SK-N-SH (cell line): Measurements from ENCODE around the gene SDF4. TPM values are rescaled to one million over a fixed set of nuclear protein-coding genes. Genes with fewer than 3 reads are reported as not detected.

Experiments
- CTCF ChIA-PET: fragments of 300-600, 350-600 bp; formaldehyde crosslinking; extraction: SDS; loops from one replicate; lab custom pipeline; 2021; lab: Yijun Ruan, JAX
- POLR2A ChIA-PET: fragments of 350-600 bp; sonication (Branson Sonifier 250); formaldehyde crosslinking; extraction: SDS; loops from one replicate; lab custom pipeline; 2020; ENCODE audit warnings: antibody characterized with exemption, inconsistent platforms; lab: Yijun Ruan, JAX
- DNase-seq: peaks from one replicate; pipeline ENCODE4 v3.0.0; 2012
- H2AFZ ChIP-seq: fragments of 200-600 bp; sonication (generic); 2 replicates; pipeline ENCODE4 v1.8.1; 2016; ENCODE audit warnings: antibody characterized with exemption, mild to moderate bottlenecking, low read depth
- H3F3A ChIP-seq: fragments of 200-600 bp; sonication (generic); replicated peaks from 2 replicates; pipeline ENCODE3; 2016; ENCODE audit warnings: antibody characterized with exemption, mild to moderate bottlenecking; ENCODE audit not compliant: insufficient read depth
- H3K27ac ChIP-seq, 2 experiments: fragments of 200-500 bp in 1 of 2; fragments of 200-600 bp in 1 of 2; sonication (Bioruptor generic) in 1 of 2; sonication (generic), shearing (Covaris generic) in 1 of 2; 2 replicates each; pipeline versions ENCODE4 v1.5.1 to v1.6.1; 2014 to 2016; ENCODE audit warnings: low read depth in 2 of 2, inconsistent platforms in 1 of 2, low read length in 1 of 2, mild to moderate bottlenecking in 1 of 2, mixed read lengths in 1 of 2
- H3K27me3 ChIP-seq: fragments of 200-600 bp; sonication (generic), shearing (Covaris generic); 2 replicates; pipeline ENCODE4 v1.6.1; 2016; ENCODE audit warnings: mixed run types; ENCODE audit not compliant: insufficient read depth
- H3K36me3 ChIP-seq, 2 experiments: fragments of 200-500 bp in 1 of 2; fragments of 200-600 bp in 1 of 2; sonication (Bioruptor generic) in 1 of 2; sonication (generic) in 1 of 2; replicated peaks in 1 of 2; 2 replicates each; pipeline versions ENCODE3 to v1.5.1; 2014 to 2016; ENCODE audit warnings: low read length in 1 of 2, mild to moderate bottlenecking in 1 of 2; ENCODE audit not compliant: insufficient read depth in 2 of 2, control insufficient read depth in 1 of 2
- H3K4me1 ChIP-seq, 2 experiments: fragments of 200-500 bp in 1 of 2; fragments of 200-600 bp in 1 of 2; sonication (Bioruptor generic) in 1 of 2; sonication (generic), shearing (Covaris generic) in 1 of 2; 2 replicates each; pipeline versions ENCODE4 v1.5.1 to v1.6.1; 2014 to 2016; ENCODE audit warnings: low read depth in 1 of 2, low read length in 1 of 2, mixed run types in 1 of 2; ENCODE audit not compliant: insufficient read depth in 2 of 2, control insufficient read depth in 1 of 2
- H3K4me2 ChIP-seq: fragments of 200-600 bp; sonication (generic), shearing (Covaris generic); 2 replicates; pipeline ENCODE4 v1.6.1; 2017; ENCODE audit warnings: mixed run types
- H3K4me3 ChIP-seq, 2 experiments: fragments of 200-500 bp in 1 of 2; fragments of 200-600 bp in 1 of 2; sonication (Bioruptor generic) in 1 of 2; sonication (generic), shearing (Covaris generic) in 1 of 2; 2 replicates each; pipeline versions ENCODE4 v1.5.1 to v1.8.1; 2014 to 2016; ENCODE audit warnings: low read depth in 2 of 2, inconsistent platforms in 1 of 2, low read length in 1 of 2, mild to moderate bottlenecking in 1 of 2, mixed read lengths in 1 of 2, moderate library complexity in 1 of 2
- H3K79me2 ChIP-seq: fragments of 200-600 bp; sonication (generic); 2 replicates; pipeline ENCODE4 v1.8.1; 2017; ENCODE audit warnings: mild to moderate bottlenecking; ENCODE audit not compliant: insufficient read depth
- H3K9ac ChIP-seq: fragments of 200-600 bp; sonication (generic); 2 replicates; pipeline ENCODE4 v1.6.1; 2017; ENCODE audit warnings: mixed run types
- H3K9me2 ChIP-seq: fragments of 200-600 bp; sonication (generic); 2 replicates; pipeline ENCODE4 v1.6.1; 2017; ENCODE audit warnings: mixed run types
- H3K9me3 ChIP-seq: fragments of 200-600 bp; sonication (generic); 2 replicates; pipeline ENCODE4 v1.6.1; 2017; ENCODE audit warnings: mixed run types, mild to moderate bottlenecking, moderate library complexity
- H4K20me1 ChIP-seq: fragments of 200-600 bp; sonication (generic); 2 replicates; pipeline ENCODE4 v1.6.1; 2017; ENCODE audit warnings: mild to moderate bottlenecking, mixed run types; ENCODE audit not compliant: insufficient read depth
- CHD2 ChIP-seq: fragments of 150-350 bp; IDR thresholded peaks from 2 replicates; pipeline ENCODE4 v1.6.1; 2018; ENCODE audit warnings: low read length; ENCODE audit not compliant: partially characterized antibody
- EZH2phosphoT487 ChIP-seq: fragments of 200-600 bp; sonication (generic); IDR thresholded peaks from 2 replicates; pipeline ENCODE4 v1.6.1; 2017; ENCODE audit warnings: low read depth, mixed run types, mild to moderate bottlenecking, antibody characterized with exemption, moderate library complexity, borderline replicate concordance
- GABPA ChIP-seq: IDR thresholded peaks from 2 replicates; pipeline ENCODE4 v1.4.0; 2012; ENCODE audit warnings: low read depth, mild to moderate bottlenecking
- GATA2 ChIP-seq: sonication (generic); formaldehyde crosslinking; IDR thresholded peaks from 2 replicates; pipeline ENCODE4 v1.5.0; 2020; ENCODE audit warnings: mild to moderate bottlenecking, missing genetic modification reagents
- JUND ChIP-seq: IDR thresholded peaks from 2 replicates; pipeline ENCODE4 v1.4.0; 2012
- MEF2A ChIP-seq: IDR thresholded peaks from 2 replicates; pipeline ENCODE4 v1.4.0; 2012; ENCODE audit warnings: low read depth, borderline replicate concordance
- MXI1 ChIP-seq: IDR thresholded peaks from 2 replicates; pipeline ENCODE4 v1.6.1; 2012; ENCODE audit warnings: mild to moderate bottlenecking, low read depth, low read length, improper control_type of control experiment
- NFIC ChIP-seq: IDR thresholded peaks from 2 replicates; pipeline ENCODE4 v1.4.0; 2012; ENCODE audit warnings: borderline replicate concordance
- NRF1 ChIP-seq: IDR thresholded peaks from 2 replicates; pipeline ENCODE4 v1.6.1; 2012; ENCODE audit warnings: low read depth, mild to moderate bottlenecking, low read length
- POLR2AphosphoS5 ChIP-seq: IDR thresholded peaks from 2 replicates; pipeline ENCODE4 v1.6.1; 2012; ENCODE audit warnings: low read depth, low read length
- RXRA ChIP-seq: IDR thresholded peaks from 2 replicates; pipeline ENCODE4 v1.4.0; 2012; ENCODE audit warnings: low read depth, mild to moderate bottlenecking, borderline replicate concordance
- SIN3A ChIP-seq: IDR thresholded peaks from 2 replicates; pipeline ENCODE4 v1.6.1; 2012; ENCODE audit warnings: low read depth, mild to moderate bottlenecking, low read length, moderate library complexity, borderline replicate concordance
- TAF1 ChIP-seq: IDR thresholded peaks from 2 replicates; pipeline ENCODE4 v1.6.1; 2012; ENCODE audit warnings: low read depth, mild to moderate bottlenecking, low read length, moderate library complexity, borderline replicate concordance
- TCF12 ChIP-seq: IDR thresholded peaks from 2 replicates; pipeline ENCODE4 v1.4.0; 2012
- TEAD4 ChIP-seq: IDR thresholded peaks from 2 replicates; pipeline ENCODE4 v1.4.0; 2012; ENCODE audit warnings: mild to moderate bottlenecking, borderline replicate concordance; ENCODE audit not compliant: insufficient read depth
- whole genome bisulfite sequencing: methylation state at CpG from one replicate; pipeline ENCODE4 v1.1.6; 2017; ENCODE audit warnings: low lambda C conversion rate; 5-methylcytosine and 5-hydroxymethylcytosine counted together
- polyA plus RNA-seq, 3 experiments: library from polyadenylated mRNA; depleted of rRNA; stranded (reverse); fragments of >200 nt; gene quantifications; 2 replicates each; pipeline ENCODE4 v1.2.3, GENCODE V29; 2012
- TF ChIP-seq, protein P1 (sequence below): fragments of 150-350 bp; IDR thresholded peaks from 2 replicates; pipeline ENCODE4 v1.6.1; 2016; ENCODE audit warnings: mild to moderate bottlenecking, low read depth, low read length
- TF ChIP-seq, protein P2 (sequence below): fragments of 200-600 bp; sonication (generic); IDR thresholded peaks from 2 replicates; pipeline ENCODE4 v1.6.1; 2017; ENCODE audit warnings: antibody characterized with exemption, mild to moderate bottlenecking, moderate library complexity
- TF ChIP-seq, protein P3 (sequence below): IDR thresholded peaks from 2 replicates; pipeline ENCODE4 v1.4.0; 2012; ENCODE audit warnings: low read depth, borderline replicate concordance

SDF4 gene
- polyA plus RNA-seq, 1 of the 3 experiments (the other 2 are of a cell fraction) = 265 TPM

DNA sequence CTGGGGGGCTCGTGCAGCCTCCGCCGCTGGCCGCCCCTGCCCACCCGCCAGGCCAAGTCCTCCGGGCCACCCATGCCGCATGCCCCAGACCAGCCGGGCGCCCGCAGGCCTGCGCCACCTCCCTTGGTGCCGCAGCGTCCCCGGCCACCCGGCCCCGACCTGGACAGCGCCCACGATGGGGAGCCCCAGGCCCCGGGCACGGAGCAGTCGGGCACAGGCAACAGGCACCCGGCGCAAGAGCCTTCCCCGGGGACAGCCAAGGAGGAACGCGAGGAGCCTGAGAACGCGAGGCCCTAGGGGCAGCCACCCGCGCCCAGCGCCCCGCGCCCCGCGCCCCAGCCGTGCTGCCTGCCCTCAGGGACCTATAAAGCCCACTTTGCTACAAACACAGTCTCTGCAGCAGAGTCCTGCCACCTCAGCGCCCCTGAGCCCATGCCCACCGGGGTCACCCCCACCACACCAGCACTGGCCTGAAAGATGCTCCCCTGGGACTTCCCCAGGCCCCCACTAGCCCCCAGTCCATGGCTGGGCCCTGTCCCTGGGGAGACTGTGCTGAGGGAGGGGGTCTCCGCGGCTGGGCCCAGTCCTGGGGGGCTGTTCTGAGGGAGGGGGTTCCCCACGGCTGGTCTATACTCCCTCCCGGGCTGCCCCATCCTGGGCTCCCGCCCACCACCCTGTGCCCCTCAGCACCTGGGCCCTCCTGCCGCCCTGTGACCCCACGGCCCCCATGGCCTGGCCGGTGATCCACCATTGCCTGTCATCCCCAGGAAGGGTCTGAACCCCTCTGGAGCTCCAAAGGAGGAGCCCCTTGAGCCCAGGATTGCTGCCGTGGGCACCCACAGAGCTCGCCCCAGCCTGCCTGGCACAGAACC, 34.0 kb downstream of the SDF4 start:
- H3K4me2 ChIP-seq = no peak overlapping the region
- H3K79me2 ChIP-seq = no peaks in the 10 kb centered on the region
- H3K9me3 ChIP-seq = no peaks in the 10 kb centered on the region
- no peak overlapping the region for H3K9ac ChIP-seq
- no peaks in the 10 kb centered on the region for H4K20me1 ChIP-seq
- no peaks in the 10 kb centered on the region for H3K27me3 ChIP-seq
- ChIA-PET POLR2A (no interaction called here), CTCF (interaction anchor here (2.2 kb wide), 1 partner anchor 75 kb away, joined by 5 read pairs; no protein-coding TSS in a partner anchor)
- DNase-seq = peak; percentile 39
- 40% methylated on average over 6 of the region's 48 CpGs for WGBS
- H3K36me3 ChIP-seq = no peaks in the 10 kb centered on the region
- H2AFZ ChIP-seq = no peak overlapping the region
- no peak overlapping the region for H3K4me3 ChIP-seq
- no peak overlapping the region for H3K27ac ChIP-seq
- H3K9me2 ChIP-seq = no peaks in the 10 kb centered on the region
- no peaks in the 10 kb centered on the region for H3F3A ChIP-seq
- H3K4me1 ChIP-seq = no peaks in the 10 kb centered on the region
- no peak for TF ChIP-seq JUND
- TF ChIP-seq POLR2AphosphoS5 = no peak
- TF ChIP-seq TAF1 = no peak
- TF ChIP-seq, protein P1, sequence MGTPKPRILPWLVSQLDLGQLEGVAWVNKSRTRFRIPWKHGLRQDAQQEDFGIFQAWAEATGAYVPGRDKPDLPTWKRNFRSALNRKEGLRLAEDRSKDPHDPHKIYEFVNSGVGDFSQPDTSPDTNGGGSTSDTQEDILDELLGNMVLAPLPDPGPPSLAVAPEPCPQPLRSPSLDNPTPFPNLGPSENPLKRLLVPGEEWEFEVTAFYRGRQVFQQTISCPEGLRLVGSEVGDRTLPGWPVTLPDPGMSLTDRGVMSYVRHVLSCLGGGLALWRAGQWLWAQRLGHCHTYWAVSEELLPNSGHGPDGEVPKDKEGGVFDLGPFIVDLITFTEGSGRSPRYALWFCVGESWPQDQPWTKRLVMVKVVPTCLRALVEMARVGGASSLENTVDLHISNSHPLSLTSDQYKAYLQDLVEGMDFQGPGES = no peak
- TF ChIP-seq TCF12 = no peak
- TF ChIP-seq NRF1 = no peak
- no peak for TF ChIP-seq MEF2A
- no peak for TF ChIP-seq SIN3A
- TF ChIP-seq EZH2phosphoT487 = no peak
- no peak for TF ChIP-seq GABPA
- TF ChIP-seq CHD2 = no peak
- no peak for TF ChIP-seq TEAD4
- no peak for TF ChIP-seq GATA2 (CRISPR knock-in tag)
- TF ChIP-seq MXI1 = no peak
- TF ChIP-seq RXRA = no peak
- TF ChIP-seq, protein P2, sequence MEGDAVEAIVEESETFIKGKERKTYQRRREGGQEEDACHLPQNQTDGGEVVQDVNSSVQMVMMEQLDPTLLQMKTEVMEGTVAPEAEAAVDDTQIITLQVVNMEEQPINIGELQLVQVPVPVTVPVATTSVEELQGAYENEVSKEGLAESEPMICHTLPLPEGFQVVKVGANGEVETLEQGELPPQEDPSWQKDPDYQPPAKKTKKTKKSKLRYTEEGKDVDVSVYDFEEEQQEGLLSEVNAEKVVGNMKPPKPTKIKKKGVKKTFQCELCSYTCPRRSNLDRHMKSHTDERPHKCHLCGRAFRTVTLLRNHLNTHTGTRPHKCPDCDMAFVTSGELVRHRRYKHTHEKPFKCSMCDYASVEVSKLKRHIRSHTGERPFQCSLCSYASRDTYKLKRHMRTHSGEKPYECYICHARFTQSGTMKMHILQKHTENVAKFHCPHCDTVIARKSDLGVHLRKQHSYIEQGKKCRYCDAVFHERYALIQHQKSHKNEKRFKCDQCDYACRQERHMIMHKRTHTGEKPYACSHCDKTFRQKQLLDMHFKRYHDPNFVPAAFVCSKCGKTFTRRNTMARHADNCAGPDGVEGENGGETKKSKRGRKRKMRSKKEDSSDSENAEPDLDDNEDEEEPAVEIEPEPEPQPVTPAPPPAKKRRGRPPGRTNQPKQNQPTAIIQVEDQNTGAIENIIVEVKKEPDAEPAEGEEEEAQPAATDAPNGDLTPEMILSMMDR = no peak
- no peak for TF ChIP-seq NFIC
- TF ChIP-seq, protein P3, sequence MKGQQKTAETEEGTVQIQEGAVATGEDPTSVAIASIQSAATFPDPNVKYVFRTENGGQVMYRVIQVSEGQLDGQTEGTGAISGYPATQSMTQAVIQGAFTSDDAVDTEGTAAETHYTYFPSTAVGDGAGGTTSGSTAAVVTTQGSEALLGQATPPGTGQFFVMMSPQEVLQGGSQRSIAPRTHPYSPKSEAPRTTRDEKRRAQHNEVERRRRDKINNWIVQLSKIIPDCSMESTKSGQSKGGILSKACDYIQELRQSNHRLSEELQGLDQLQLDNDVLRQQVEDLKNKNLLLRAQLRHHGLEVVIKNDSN = no peak
- TF ChIP-seq, all 33 proteins: peak for 0
